ENCODE measurements around the gene SLC4A11.
A peak's percentile ranks its signal among the peaks of the same experiment; 100 is the strongest.
"Not testable (repeated sequence)": the region's sequence is repeated elsewhere in the genome, so short reads cannot be mapped to it uniquely, and the experiment has no call there.

Gene SLC4A11

GRCh38 chr20:3221398-3222226 is 17.4 kb downstream of the SLC4A11 start:
- H3K27me3 ChIP-seq (replicated peaks; ENCODE audit: control insufficient read depth, insufficient read depth, low read length, poor library complexity, severe bottlenecking), result no peaks in the 10 kb centered on the region
- no peak overlapping the region for H3K4me3 ChIP-seq (ENCODE audit: insufficient read depth, low read depth, low read length, poor library complexity, severe bottlenecking)
- H3K27ac ChIP-seq (ENCODE audit: insufficient read depth, low read length, poor library complexity, severe bottlenecking), result no peak overlapping the region
- no peak for DNase-seq
- no peaks in the 10 kb centered on the region for H3K9me3 ChIP-seq (ENCODE audit: control insufficient read depth, low read length)
- peaks cover 31% of the 10 kb centered on the region for H3K36me3 ChIP-seq (ENCODE audit: control insufficient read depth, insufficient read depth, low read length)
- peaks cover 9% of the 10 kb centered on the region for H3K4me1 ChIP-seq (ENCODE audit: control insufficient read depth, insufficient read depth, low read length, poor library complexity, severe bottlenecking)

GRCh38 chr20:3218307-3218988 is 20.5 kb downstream of the SLC4A11 start:
- peak; percentile 33 to 53 (median 49) for DNase-seq
- no peaks in the 10 kb centered on the region for H3K27me3 ChIP-seq (replicated peaks; ENCODE audit: control insufficient read depth, insufficient read depth, low read length, poor library complexity, severe bottlenecking)
- peaks cover 41% of the 10 kb centered on the region for H3K36me3 ChIP-seq (ENCODE audit: control insufficient read depth, insufficient read depth, low read length)
- H3K9me3 ChIP-seq (ENCODE audit: control insufficient read depth, low read length), result no peaks in the 10 kb centered on the region
- H3K27ac ChIP-seq (ENCODE audit: insufficient read depth, low read length, poor library complexity, severe bottlenecking), result no peak overlapping the region
- peaks cover 9% of the 10 kb centered on the region for H3K4me1 ChIP-seq (ENCODE audit: control insufficient read depth, insufficient read depth, low read length, poor library complexity, severe bottlenecking)
- no peak overlapping the region for H3K4me3 ChIP-seq (ENCODE audit: insufficient read depth, low read depth, low read length, poor library complexity, severe bottlenecking)

- H3K4me1 ChIP-seq (ENCODE audit: control insufficient read depth, insufficient read depth, low read length, poor library complexity, severe bottlenecking); H3K27me3 ChIP-seq (replicated peaks; ENCODE audit: control insufficient read depth, insufficient read depth, low read length, poor library complexity, severe bottlenecking); DNase-seq; H3K27ac ChIP-seq (ENCODE audit: insufficient read depth, low read length, poor library complexity, severe bottlenecking); H3K4me3 ChIP-seq (ENCODE audit: insufficient read depth, low read depth, low read length, poor library complexity, severe bottlenecking); H3K9me3 ChIP-seq (ENCODE audit: control insufficient read depth, low read length): not testable (repeated sequence)
- peaks cover 18% of the 10 kb centered on the region for H3K36me3 ChIP-seq (ENCODE audit: control insufficient read depth, insufficient read depth, low read length)
These were observed 23.6 kb downstream of the SLC4A11 start for GRCh38 chr20:3215359-3215917.

- DNase-seq, result no peak
- peaks cover 10% of the 10 kb centered on the region for H3K4me1 ChIP-seq (ENCODE audit: control insufficient read depth, insufficient read depth, low read length, poor library complexity, severe bottlenecking)
- no peak overlapping the region for H3K4me3 ChIP-seq (ENCODE audit: insufficient read depth, low read depth, low read length, poor library complexity, severe bottlenecking)
- no peaks in the 10 kb centered on the region for H3K9me3 ChIP-seq (ENCODE audit: control insufficient read depth, low read length)
- H3K27me3 ChIP-seq (replicated peaks; ENCODE audit: control insufficient read depth, insufficient read depth, low read length, poor library complexity, severe bottlenecking), result no peaks in the 10 kb centered on the region
- no peak overlapping the region for H3K27ac ChIP-seq (ENCODE audit: insufficient read depth, low read length, poor library complexity, severe bottlenecking)
- peaks cover 18% of the 10 kb centered on the region for H3K36me3 ChIP-seq (ENCODE audit: control insufficient read depth, insufficient read depth, low read length)
These were observed 25.8 kb downstream of the SLC4A11 start for GRCh38 chr20:3213226-3213625.

GRCh38 chr20:3210346-3210745 is 28.6 kb downstream of the SLC4A11 start:
- peaks cover 9% of the 10 kb centered on the region for H3K4me1 ChIP-seq (ENCODE audit: control insufficient read depth, insufficient read depth, low read length, poor library complexity, severe bottlenecking)
- H3K27me3 ChIP-seq (replicated peaks; ENCODE audit: control insufficient read depth, insufficient read depth, low read length, poor library complexity, severe bottlenecking), result no peaks in the 10 kb centered on the region
- H3K36me3 ChIP-seq (ENCODE audit: control insufficient read depth, insufficient read depth, low read length), result peaks cover 12% of the 10 kb centered on the region
- no peak overlapping the region for H3K27ac ChIP-seq (ENCODE audit: insufficient read depth, low read length, poor library complexity, severe bottlenecking)
- H3K4me3 ChIP-seq (ENCODE audit: insufficient read depth, low read depth, low read length, poor library complexity, severe bottlenecking), result peak overlapping the region; percentile 79
- DNase-seq, result no peak
- no peaks in the 10 kb centered on the region for H3K9me3 ChIP-seq (ENCODE audit: control insufficient read depth, low read length)

GRCh38 chr20:3209946-3210317 is 29.1 kb downstream of the SLC4A11 start:
- Histone ChIP-seq H3K4me3 (ENCODE audit: insufficient read depth, low read depth, low read length, poor library complexity, severe bottlenecking) (peak overlapping the region; percentile 79), H3K27ac (ENCODE audit: insufficient read depth, low read length, poor library complexity, severe bottlenecking) (peak overlapping the region; percentile 68), H3K4me1 (ENCODE audit: control insufficient read depth, insufficient read depth, low read length, poor library complexity, severe bottlenecking) (peaks cover 9% of the 10 kb centered on the region), H3K27me3 (replicated peaks; ENCODE audit: control insufficient read depth, insufficient read depth, low read length, poor library complexity, severe bottlenecking) (no peaks in the 10 kb centered on the region), H3K9me3 (ENCODE audit: control insufficient read depth, low read length) (no peaks in the 10 kb centered on the region), H3K36me3 (ENCODE audit: control insufficient read depth, insufficient read depth, low read length) (peaks cover 8% of the 10 kb centered on the region)
- no peak for DNase-seq

- Histone ChIP-seq H3K27me3 (replicated peaks; ENCODE audit: control insufficient read depth, insufficient read depth, low read length, poor library complexity, severe bottlenecking) (no peaks in the 10 kb centered on the region), H3K9me3 (ENCODE audit: control insufficient read depth, low read length) (no peaks in the 10 kb centered on the region), H3K27ac (ENCODE audit: insufficient read depth, low read length, poor library complexity, severe bottlenecking) (peak within 1 kb of the TSS; percentile 68), H3K4me3 (ENCODE audit: insufficient read depth, low read depth, low read length, poor library complexity, severe bottlenecking) (peak within 1 kb of the TSS; percentile 79), H3K4me1 (ENCODE audit: control insufficient read depth, insufficient read depth, low read length, poor library complexity, severe bottlenecking) (peaks cover 9% of the 10 kb centered on the region), H3K36me3 (ENCODE audit: control insufficient read depth, insufficient read depth, low read length) (peaks cover 7% of the 10 kb centered on the region)
- peak; percentile 16 to 39 (median 39) for DNase-seq
These were observed 29.6 kb downstream of the SLC4A11 start, which contains the start of gene ITPA for GRCh38 chr20:3209257-3209945. Gene ITPA (plus strand): TSS chr20:3209498. CDS start chr20:3209552, 54 bp downstream.

- no peak for DNase-seq
- Histone ChIP-seq H3K4me1 (ENCODE audit: control insufficient read depth, insufficient read depth, low read length, poor library complexity, severe bottlenecking) (peaks cover 9% of the 10 kb centered on the region), H3K4me3 (ENCODE audit: insufficient read depth, low read depth, low read length, poor library complexity, severe bottlenecking) (peak overlapping the region; percentile 79), H3K27me3 (replicated peaks; ENCODE audit: control insufficient read depth, insufficient read depth, low read length, poor library complexity, severe bottlenecking) (no peaks in the 10 kb centered on the region), H3K27ac (ENCODE audit: insufficient read depth, low read length, poor library complexity, severe bottlenecking) (peak overlapping the region; percentile 68), H3K9me3 (ENCODE audit: control insufficient read depth, low read length) (no peaks in the 10 kb centered on the region), H3K36me3 (ENCODE audit: control insufficient read depth, insufficient read depth, low read length) (peaks cover 7% of the 10 kb centered on the region)
These were observed 30.2 kb downstream of the SLC4A11 start for GRCh38 chr20:3208786-3209256.

- Histone ChIP-seq H3K27me3 (replicated peaks; ENCODE audit: control insufficient read depth, insufficient read depth, low read length, poor library complexity, severe bottlenecking) (no peaks in the 10 kb centered on the region), H3K36me3 (ENCODE audit: control insufficient read depth, insufficient read depth, low read length) (peaks cover 12% of the 10 kb centered on the region), H3K9me3 (ENCODE audit: control insufficient read depth, low read length) (no peaks in the 10 kb centered on the region), H3K27ac (ENCODE audit: insufficient read depth, low read length, poor library complexity, severe bottlenecking) (peak within 1 kb of the TSS; percentile 81), H3K4me1 (ENCODE audit: control insufficient read depth, insufficient read depth, low read length, poor library complexity, severe bottlenecking) (peaks cover 11% of the 10 kb centered on the region), H3K4me3 (ENCODE audit: insufficient read depth, low read depth, low read length, poor library complexity, severe bottlenecking) (peak within 1 kb of the TSS; percentile 80)
- peak; percentile 82 to 84 (median 83) for DNase-seq
These were observed 34.7 kb downstream of the SLC4A11 start, which contains the start of gene DDRGK1 for GRCh38 chr20:3204124-3204794. Gene DDRGK1 (minus strand): TSS chr20:3204682. CDS start chr20:3204627, 55 bp downstream.

All from effector memory CD4-positive, alpha-beta T cell (primary cell).